Osteoblast (primary cell): ENCODE data around the gene TNIK. TPM values are rescaled to one million over a fixed set of nuclear protein-coding genes. Genes with fewer than 3 reads are reported as not detected.

Experiments
- DNase-seq: peaks from one replicate; pipeline ENCODE4 v3.0.0; 2011; ENCODE audit warnings: low spot score, mixed read lengths; ENCODE audit not compliant: insufficient read length; ENCODE audit errors: missing footprints
- H2AFZ ChIP-seq: 2 replicates; pipeline ENCODE4 v1.6.0; 2011; ENCODE audit warnings: mild to moderate bottlenecking, low read length
- H3K27ac ChIP-seq: 2 replicates; pipeline ENCODE4 v1.5.1; 2011; ENCODE audit warnings: mild to moderate bottlenecking, low read depth, low read length, moderate library complexity
- H3K27me3 ChIP-seq: 2 replicates; pipeline ENCODE4 v1.6.0; 2012; ENCODE audit warnings: mild to moderate bottlenecking, control low read depth, inconsistent platforms, low read length, moderate library complexity; ENCODE audit not compliant: insufficient read depth
- H3K36me3 ChIP-seq: 2 replicates; pipeline ENCODE4 v1.5.1; 2011; ENCODE audit warnings: mild to moderate bottlenecking, low read length, control low read depth, moderate library complexity; ENCODE audit not compliant: insufficient read depth
- H3K4me1 ChIP-seq: 2 replicates; pipeline ENCODE4 v1.5.1; 2011; ENCODE audit warnings: mild to moderate bottlenecking, low read length, control low read depth, moderate library complexity; ENCODE audit not compliant: insufficient read depth
- H3K4me2 ChIP-seq: 2 replicates; pipeline ENCODE4 v1.6.0; 2011; ENCODE audit warnings: mild to moderate bottlenecking, low read length; ENCODE audit not compliant: insufficient read depth
- H3K4me3 ChIP-seq: fragments of 200-600 bp; sonication (generic); 3 replicates; pipeline ENCODE4 v1.5.1; 2012; ENCODE audit warnings: mild to moderate bottlenecking, low read length, inconsistent platforms; ENCODE audit not compliant: insufficient read depth
- H3K79me2 ChIP-seq: 2 replicates; pipeline ENCODE4 v1.6.0; 2012; ENCODE audit warnings: mild to moderate bottlenecking, low read length, control low read depth, inconsistent platforms; ENCODE audit not compliant: insufficient read depth
- H3K9me3 ChIP-seq: 2 replicates; pipeline ENCODE4 v1.5.1; 2011; ENCODE audit warnings: low read depth, low read length, control low read depth
- H4K20me1 ChIP-seq: 2 replicates; pipeline ENCODE4 v1.6.0; 2012; ENCODE audit warnings: mild to moderate bottlenecking, low read length, control low read depth; ENCODE audit not compliant: insufficient read depth
- total RNA-seq: library from RNA; depleted of rRNA; stranded (reverse); fragments of >200 nt; gene quantifications from 2 replicates; pipeline ENCODE4 v1.2.3, GENCODE V29; 2012
- TF ChIP-seq, protein P1 (sequence below): IDR thresholded peaks from 2 replicates; pipeline ENCODE4 v1.5.1; 2011; ENCODE audit warnings: mild to moderate bottlenecking, low read depth, low read length, moderate library complexity; ENCODE audit errors: extremely low read depth

The TNIK gene
- total RNA-seq, 1 donor = 7.6 TPM

DNA sequence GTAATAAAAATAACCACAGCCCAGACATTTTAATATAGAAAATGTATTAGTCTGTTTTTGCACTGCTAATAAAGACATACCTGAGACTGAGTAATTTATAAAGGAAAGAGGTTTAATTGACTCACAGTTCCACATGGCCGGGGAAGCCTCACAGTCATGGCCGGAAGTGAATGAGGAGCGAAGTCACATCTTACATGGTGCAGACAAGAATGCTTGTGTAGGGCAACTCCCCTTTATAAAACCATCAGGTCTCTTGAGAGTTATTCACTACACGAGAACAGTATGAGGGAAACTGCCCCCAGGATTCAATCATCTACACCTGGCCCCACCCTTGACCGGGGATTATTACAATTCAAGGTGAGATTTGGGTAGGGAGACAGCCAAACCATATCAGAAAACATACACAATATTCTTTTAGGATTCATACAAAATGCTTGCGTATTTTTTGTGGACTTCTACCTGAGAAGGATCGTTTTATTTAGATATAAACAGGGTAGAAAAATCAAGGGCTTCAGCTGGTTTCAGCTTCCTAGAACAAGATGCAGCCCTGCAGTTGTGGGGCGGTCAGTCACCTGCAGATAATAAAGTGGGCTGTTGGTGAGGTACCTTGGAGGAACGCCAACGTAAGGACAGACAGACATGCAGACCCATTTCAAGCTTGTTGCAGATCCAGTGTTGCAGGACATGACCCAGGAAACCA lies 101.9 kb downstream of the TNIK start:
- Histone ChIP-seq H3K9me3 (no peaks in the 10 kb centered on the region), H3K36me3 (no peaks in the 10 kb centered on the region), H3K4me3 (no peak overlapping the region), H4K20me1 (no peaks in the 10 kb centered on the region), H3K27me3 (peaks cover 87% of the 10 kb centered on the region), H3K79me2 (no peaks in the 10 kb centered on the region), H3K27ac (no peak overlapping the region), H2AFZ (no peak overlapping the region), H3K4me1 (peaks cover 3% of the 10 kb centered on the region), H3K4me2 (no peak overlapping the region)
- TF ChIP-seq, protein P1, sequence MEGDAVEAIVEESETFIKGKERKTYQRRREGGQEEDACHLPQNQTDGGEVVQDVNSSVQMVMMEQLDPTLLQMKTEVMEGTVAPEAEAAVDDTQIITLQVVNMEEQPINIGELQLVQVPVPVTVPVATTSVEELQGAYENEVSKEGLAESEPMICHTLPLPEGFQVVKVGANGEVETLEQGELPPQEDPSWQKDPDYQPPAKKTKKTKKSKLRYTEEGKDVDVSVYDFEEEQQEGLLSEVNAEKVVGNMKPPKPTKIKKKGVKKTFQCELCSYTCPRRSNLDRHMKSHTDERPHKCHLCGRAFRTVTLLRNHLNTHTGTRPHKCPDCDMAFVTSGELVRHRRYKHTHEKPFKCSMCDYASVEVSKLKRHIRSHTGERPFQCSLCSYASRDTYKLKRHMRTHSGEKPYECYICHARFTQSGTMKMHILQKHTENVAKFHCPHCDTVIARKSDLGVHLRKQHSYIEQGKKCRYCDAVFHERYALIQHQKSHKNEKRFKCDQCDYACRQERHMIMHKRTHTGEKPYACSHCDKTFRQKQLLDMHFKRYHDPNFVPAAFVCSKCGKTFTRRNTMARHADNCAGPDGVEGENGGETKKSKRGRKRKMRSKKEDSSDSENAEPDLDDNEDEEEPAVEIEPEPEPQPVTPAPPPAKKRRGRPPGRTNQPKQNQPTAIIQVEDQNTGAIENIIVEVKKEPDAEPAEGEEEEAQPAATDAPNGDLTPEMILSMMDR = no peak
- DNase-seq = no peak

DNA sequence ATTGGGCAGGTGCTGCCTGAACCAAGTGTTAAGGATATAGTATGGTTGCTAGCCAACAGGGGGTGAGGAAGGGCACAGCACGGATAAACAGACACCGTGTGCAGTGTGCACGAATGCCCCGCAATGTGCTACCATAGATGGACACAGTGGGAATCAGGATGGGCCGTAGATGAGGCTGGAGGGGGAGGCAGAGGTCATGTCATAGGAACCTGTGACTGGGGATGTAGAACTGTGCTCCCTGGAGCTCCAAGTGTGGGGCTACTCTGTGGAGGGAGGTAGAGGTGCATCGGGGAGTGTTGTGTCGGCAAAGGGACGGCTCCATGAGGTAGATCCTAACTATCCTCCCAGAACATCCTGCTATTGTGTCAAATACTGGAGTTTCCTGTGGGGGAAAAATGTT lies 102.5 kb downstream of the TNIK start:
- H3K27me3 ChIP-seq = peaks cover 87% of the 10 kb centered on the region
- TF ChIP-seq, protein P1 = no peak
- H3K4me3 ChIP-seq = no peak overlapping the region
- no peaks in the 10 kb centered on the region for H3K36me3 ChIP-seq
- H3K4me2 ChIP-seq = no peak overlapping the region
- DNase-seq = no peak
- H3K27ac ChIP-seq = no peak overlapping the region
- no peaks in the 10 kb centered on the region for H4K20me1 ChIP-seq
- H3K9me3 ChIP-seq = no peaks in the 10 kb centered on the region
- peaks cover 5% of the 10 kb centered on the region for H3K4me1 ChIP-seq
- H2AFZ ChIP-seq = no peak overlapping the region
- no peaks in the 10 kb centered on the region for H3K79me2 ChIP-seq

DNA sequence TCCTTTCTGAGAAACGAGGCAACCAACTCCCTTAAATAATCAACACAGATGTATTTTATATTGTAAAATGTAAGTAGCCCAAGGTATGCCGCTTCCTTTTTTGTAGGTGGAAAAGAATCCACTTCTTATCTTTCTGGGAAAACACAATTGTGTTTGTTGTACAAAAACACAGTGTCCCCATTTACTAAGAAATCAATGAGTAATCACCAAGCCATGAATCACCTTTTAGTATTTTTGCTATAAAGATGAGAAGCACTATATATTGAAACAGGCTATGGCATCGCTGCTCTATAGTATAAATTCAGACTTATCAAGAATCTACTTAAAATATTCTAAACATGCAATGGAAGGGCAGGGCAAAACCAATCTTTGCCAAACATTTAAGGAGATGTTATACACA lies 104.0 kb downstream of the TNIK start:
- Histone ChIP-seq H2AFZ (no peak overlapping the region), H3K9me3 (no peaks in the 10 kb centered on the region), H3K79me2 (no peaks in the 10 kb centered on the region), H3K27me3 (peaks cover 79% of the 10 kb centered on the region), H4K20me1 (peaks cover 3% of the 10 kb centered on the region), H3K4me1 (peaks cover 10% of the 10 kb centered on the region), H3K4me3 (no peak overlapping the region), H3K36me3 (no peaks in the 10 kb centered on the region), H3K4me2 (no peak overlapping the region), H3K27ac (no peak overlapping the region)
- TF ChIP-seq, protein P1 = no peak
- DNase-seq = no peak

DNA sequence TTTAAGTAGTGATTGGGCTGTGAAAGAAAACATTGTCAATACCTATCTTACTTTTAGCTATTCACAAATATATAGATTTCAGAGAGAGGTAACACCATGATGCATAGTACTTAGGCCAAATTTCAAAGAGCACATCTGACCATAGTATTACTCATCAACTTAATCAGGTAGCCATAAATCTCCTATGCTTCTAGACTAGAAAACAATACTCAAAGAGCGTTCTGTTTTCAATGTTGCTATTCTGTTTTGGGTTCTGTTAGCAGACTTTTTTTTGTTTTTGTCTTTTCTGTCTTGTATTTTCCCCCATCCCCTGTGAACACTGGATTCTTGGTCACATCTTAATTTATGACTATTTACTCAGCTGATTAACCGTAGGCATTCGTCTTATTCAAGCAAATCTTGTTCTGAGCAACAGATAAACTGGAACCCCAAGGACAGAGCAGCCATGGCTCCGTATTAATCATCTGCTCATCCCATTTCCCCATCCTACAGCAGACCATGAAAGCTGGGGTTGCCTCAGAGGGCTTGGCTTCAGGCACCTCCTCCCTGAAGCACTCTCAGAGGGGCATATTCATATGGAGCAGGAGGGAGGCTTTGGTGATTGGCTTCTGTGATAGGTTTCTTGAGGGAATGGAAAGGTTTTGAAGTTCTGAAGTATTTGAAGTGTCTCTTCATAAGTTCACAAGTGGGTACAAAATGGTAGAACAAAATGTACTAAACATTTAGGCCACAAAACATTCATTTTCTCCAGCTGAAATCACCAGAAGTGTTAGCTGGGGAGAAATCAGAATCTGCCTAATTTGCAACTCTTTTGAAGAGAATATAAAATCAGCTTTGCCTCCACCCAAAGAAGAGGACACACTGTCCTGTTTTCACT lies 105.3 kb downstream of the TNIK start:
- H3K9me3 ChIP-seq = no peaks in the 10 kb centered on the region
- H3K4me3 ChIP-seq = no peak overlapping the region
- H3K36me3 ChIP-seq = no peaks in the 10 kb centered on the region
- no peak overlapping the region for H3K4me2 ChIP-seq
- peaks cover 70% of the 10 kb centered on the region for H3K27me3 ChIP-seq
- peaks cover 10% of the 10 kb centered on the region for H3K4me1 ChIP-seq
- H4K20me1 ChIP-seq = peaks cover 3% of the 10 kb centered on the region
- TF ChIP-seq, protein P1 = no peak
- no peaks in the 10 kb centered on the region for H3K79me2 ChIP-seq
- no peak overlapping the region for H3K27ac ChIP-seq
- DNase-seq = no peak
- no peak overlapping the region for H2AFZ ChIP-seq
